ENCODE data around the gene FLCN. TPM values are rescaled to one million over a fixed set of nuclear protein-coding genes. Genes with fewer than 3 reads are reported as not detected.

FLCN gene
- total and polyA plus RNA-seq, 10 of the 15 experiments (the other 5 are each of a cell fraction or from before 2014, with no cell fraction given), result 1.1 to 24.7 (median 10.4) TPM

GRCh38 chr17:17206124-17206912, 30.6 kb downstream of the FLCN start, which contains the start of gene PLD6 (continued):
- TF ChIP-seq REST (IDR thresholded peaks at IDR 0.05; ENCODE audit: low read depth, low read length) (no peak), SPI1 (IDR thresholded peaks at IDR 0.05; ENCODE audit: borderline replicate concordance, insufficient read depth, low read depth, low read length) (no peak), NR2C2 (IDR thresholded peaks at IDR 0.05; ENCODE audit: borderline replicate concordance, control insufficient read depth, insufficient read length, low read depth) (no peak), LARP7 (IDR thresholded peaks at IDR 0.05) (peak; percentile 92), PML (IDR thresholded peaks at IDR 0.05; ENCODE audit: low read length) (no peak), TAF1 (IDR thresholded peaks at IDR 0.05; ENCODE audit: borderline replicate concordance, low read depth, low read length) (peak; percentile 43; the same call in 1 of the 2 replicates), IRF3 (IDR thresholded peaks at IDR 0.05) (no peak), E2F8 (IDR thresholded peaks at IDR 0.05; ENCODE audit: low read depth, partially characterized antibody) (no peak), USF2 (IDR thresholded peaks at IDR 0.05; ENCODE audit: borderline replicate concordance, low read depth, low read length) (peak; percentile 96), CBFB (IDR thresholded peaks at IDR 0.05; ENCODE audit: low read depth) (no peak), BCL11A (IDR thresholded peaks at IDR 0.05; ENCODE audit: low read depth, low read length) (peak; percentile 34; the same call in 1 of the 2 replicates), GABPA (IDR thresholded peaks at IDR 0.05; ENCODE audit: low read depth) (no peak), RFX5 (IDR thresholded peaks at IDR 0.05; ENCODE audit: low read depth, low read length) (no peak), ZBTB4 (CRISPR knock-in tag; IDR thresholded peaks at IDR 0.05) (no peak), NFIC (IDR thresholded peaks at IDR 0.05; ENCODE audit: low read depth, low read length) (no peak), JUND (IDR thresholded peaks at IDR 0.05; ENCODE audit: low read depth, low read length) (no peak), EGR1 (IDR thresholded peaks at IDR 0.05; ENCODE audit: borderline replicate concordance in 1 of 2, low read depth in 2 of 2, low read length in 2 of 2) (peak in 1 of 2 experiments; percentile 87; a peak in 1 of 3 replicates), CHD1 (IDR thresholded peaks at IDR 0.05; ENCODE audit: low read depth, low read length) (no peak)
